ENCODE data around the gene DYNLT3.

Gene DYNLT3

GRCh38 chrX:37854148-37854547 is 6.8 kb upstream of the DYNLT3 start:
- ChIA-PET CTCF (interaction anchor here (0.6 kb wide), 1 partner anchor 28 kb away, joined by 3 read pairs; no protein-coding TSS in a partner anchor), POLR2A (no interaction called here)
- TF ChIP-seq, protein P1, sequence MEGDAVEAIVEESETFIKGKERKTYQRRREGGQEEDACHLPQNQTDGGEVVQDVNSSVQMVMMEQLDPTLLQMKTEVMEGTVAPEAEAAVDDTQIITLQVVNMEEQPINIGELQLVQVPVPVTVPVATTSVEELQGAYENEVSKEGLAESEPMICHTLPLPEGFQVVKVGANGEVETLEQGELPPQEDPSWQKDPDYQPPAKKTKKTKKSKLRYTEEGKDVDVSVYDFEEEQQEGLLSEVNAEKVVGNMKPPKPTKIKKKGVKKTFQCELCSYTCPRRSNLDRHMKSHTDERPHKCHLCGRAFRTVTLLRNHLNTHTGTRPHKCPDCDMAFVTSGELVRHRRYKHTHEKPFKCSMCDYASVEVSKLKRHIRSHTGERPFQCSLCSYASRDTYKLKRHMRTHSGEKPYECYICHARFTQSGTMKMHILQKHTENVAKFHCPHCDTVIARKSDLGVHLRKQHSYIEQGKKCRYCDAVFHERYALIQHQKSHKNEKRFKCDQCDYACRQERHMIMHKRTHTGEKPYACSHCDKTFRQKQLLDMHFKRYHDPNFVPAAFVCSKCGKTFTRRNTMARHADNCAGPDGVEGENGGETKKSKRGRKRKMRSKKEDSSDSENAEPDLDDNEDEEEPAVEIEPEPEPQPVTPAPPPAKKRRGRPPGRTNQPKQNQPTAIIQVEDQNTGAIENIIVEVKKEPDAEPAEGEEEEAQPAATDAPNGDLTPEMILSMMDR (IDR thresholded peaks at IDR 0.05; ENCODE audit: insufficient read depth, low read length, missing control alignments): no peak
- H3K4me3 ChIP-seq (ENCODE audit: low read depth, low read length): no peak overlapping the region
- no peak for DNase-seq (ENCODE audit: low read depth, low spot score)

- TF ChIP-seq, protein P1 (IDR thresholded peaks at IDR 0.05; ENCODE audit: insufficient read depth, low read length, missing control alignments): no peak
- no peak for DNase-seq (ENCODE audit: low read depth, low spot score)
- CTCF ChIA-PET: interaction anchor here (0.8 kb wide), 1 partner anchor 20 kb away, joined by 3 read pairs; no protein-coding TSS in a partner anchor
- POLR2A ChIA-PET: no interaction called here
- peak overlapping the region; percentile 65 for H3K4me3 ChIP-seq (ENCODE audit: low read depth, low read length)
These were observed 394 bp upstream of the DYNLT3 start for GRCh38 chrX:37847733-37848197.

DNA sequence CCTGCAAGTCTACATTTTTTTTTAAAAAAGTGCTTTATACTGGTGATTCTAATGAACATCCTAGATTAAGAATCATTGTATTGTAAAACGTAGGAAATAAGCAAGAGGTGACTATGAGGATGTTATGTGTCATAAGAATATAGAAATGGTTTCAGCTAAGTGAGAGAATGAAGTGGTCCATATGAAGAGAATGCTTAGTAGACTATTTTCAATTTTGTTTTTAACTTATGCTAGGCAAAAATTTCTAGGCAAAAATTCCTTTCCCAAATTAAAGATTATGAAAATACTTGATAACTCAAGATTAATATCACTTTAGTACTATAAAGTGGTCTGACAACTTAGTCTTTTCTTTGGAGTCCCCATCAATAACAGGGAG is 825 bp downstream of the DYNLT3 start:
- CTCF ChIA-PET: no interaction called here
- TF ChIP-seq, protein P1 (IDR thresholded peaks at IDR 0.05; ENCODE audit: insufficient read depth, low read length, missing control alignments): no peak
- H3K4me3 ChIP-seq (ENCODE audit: low read depth, low read length): peak overlapping the region; percentile 65
- DNase-seq (ENCODE audit: low read depth, low spot score): no peak
- POLR2A ChIA-PET: no interaction called here

GRCh38 chrX:37846141-37846540 is 1.2 kb downstream of the DYNLT3 start:
- TF ChIP-seq, protein P1 (IDR thresholded peaks at IDR 0.05; ENCODE audit: insufficient read depth, low read length, missing control alignments): no peak
- ChIA-PET POLR2A (no interaction called here), CTCF (no interaction called here)
- no peak overlapping the region; the same call in 1 of the 2 replicates for H3K4me3 ChIP-seq (ENCODE audit: low read depth, low read length)
- no peak for DNase-seq (ENCODE audit: low read depth, low spot score)

DNA sequence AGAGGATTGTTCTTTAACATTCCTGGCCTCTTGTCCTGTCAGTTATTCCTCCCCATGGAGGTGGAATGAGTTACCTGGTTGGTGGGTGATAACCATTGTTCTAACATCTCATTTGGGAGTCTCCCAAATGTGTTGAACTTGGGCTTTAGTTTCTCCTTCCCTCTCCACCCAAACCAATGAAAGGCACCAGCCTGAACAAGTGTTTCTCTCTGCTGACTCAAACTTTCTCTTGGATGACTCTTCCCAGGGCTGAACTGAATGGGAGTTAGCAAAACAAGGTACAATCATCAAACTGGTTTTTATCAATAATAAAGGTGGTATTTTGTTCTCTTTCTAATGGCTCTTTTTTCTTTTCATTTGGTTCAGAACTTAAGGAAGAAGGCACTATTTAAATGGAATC is 2.7 kb downstream of the DYNLT3 start:
- DNase-seq (ENCODE audit: low read depth, low spot score): no peak
- CTCF ChIA-PET: interaction anchor here (3.7 kb wide), 1 partner anchor 20 kb away, joined by 19 read pairs; no protein-coding TSS in a partner anchor
- no peak overlapping the region for H3K4me3 ChIP-seq (ENCODE audit: low read depth, low read length)
- POLR2A ChIA-PET: no interaction called here
- TF ChIP-seq, protein P1 (IDR thresholded peaks at IDR 0.05; ENCODE audit: insufficient read depth, low read length, missing control alignments): no peak

- POLR2A ChIA-PET: no interaction called here
- H3K4me3 ChIP-seq (ENCODE audit: low read depth, low read length): no peak overlapping the region
- TF ChIP-seq, protein P1 (IDR thresholded peaks at IDR 0.05; ENCODE audit: insufficient read depth, low read length, missing control alignments): no peak
- CTCF ChIA-PET: interaction anchor here (3.7 kb wide), 1 partner anchor 16 kb away, joined by 19 read pairs; no protein-coding TSS in a partner anchor
- no peak for DNase-seq (ENCODE audit: low read depth, low spot score)
These were observed 6.4 kb downstream of the DYNLT3 start for GRCh38 chrX:37840931-37841330.

Measured in AG04449 (cell line).